Pancreas (tissue), 10 donors: ENCODE data around the gene TTC23. TPM values are rescaled to one million over a fixed set of nuclear protein-coding genes. Genes with fewer than 3 reads are reported as not detected.

Experiments
- ATAC-seq, 4 donors: fragments of 200-7000 bp; cut with Tn5 transposase; one replicate each; pipeline versions ENCODE4 v1.8.0 to v1.9.1; 2020; ENCODE audit warnings: mild to moderate bottlenecking in 4 of 4, moderate library complexity in 4 of 4
- DNase-seq, 6 donors: peaks; one replicate each; pipeline ENCODE4 v3.0.0-alpha.2; 2020
- FAIRE-seq: peaks from 2 replicates; lab custom pipeline; 2012; peaks lifted over from hg19 to GRCh38; lab: Jason Lieb, UNC
- H3K27ac ChIP-seq, 4 donors: fragments of 200-600 bp; sonication (generic); 1 replicate in 3 of 4; 2 replicates in 1 of 4; pipeline versions ENCODE4 v1.5.0 to v1.8.0; 2020
- H3K27me3 ChIP-seq, 4 donors: fragments of 200-600 bp; one replicate each; pipeline ENCODE4 v1.8.0; 2021
- H3K36me3 ChIP-seq, 3 donors: fragments of 200-600 bp; sonication (generic) in 1 of 3; one replicate each; pipeline versions ENCODE4 v1.5.0 to v1.8.0; 2020 to 2021
- H3K4me1 ChIP-seq, 3 donors: fragments of 200-600 bp; one replicate each; pipeline ENCODE4 v1.8.0; 2021
- H3K4me3 ChIP-seq, 4 donors: fragments of 200-600 bp; sonication (generic) in 2 of 4; one replicate each; pipeline versions ENCODE4 v1.5.0 to v1.8.0; 2020 to 2021
- H3K9me3 ChIP-seq, 4 donors: fragments of 200-600 bp; one replicate each; pipeline ENCODE4 v1.8.0; 2021
- CTCF ChIP-seq, 4 donors: fragments of 200-600 bp; sonication (generic) in 3 of 4; IDR thresholded peaks; one replicate each; pipeline versions ENCODE4 v1.5.0 to v1.8.0; 2021; ENCODE audit warnings: antibody characterized with exemption in 4 of 4
- WGBS, 2 donors: extraction: QIAGEN DNeasy Blood & Tissue Kit; methylation state at CpG; one replicate each; pipeline ENCODE4 v1.1.7; 2013; 5-methylcytosine and 5-hydroxymethylcytosine counted together
- intact Hi-C, 3 donors: fragments of 100-400 bp; cut with DNase I; formaldehyde crosslinking; loops; one replicate each; pipeline versions ENCODE4 v1.11.1 to v1.14.2; 2022
- polyA plus RNA-seq, 2 donors: library from polyadenylated mRNA; stranded (reverse); fragments of 200-250 nt; gene quantifications; one replicate each; pipeline ENCODE4 v1.2.3, GENCODE V29; 2013
- total RNA-seq, 6 donors: library from RNA; stranded (reverse); fragmentation: NEBNext Ultra II Directional in 4 of 6; extraction: Animal tissue kit (Norgen Biotek cat#: 25700) in 4 of 6; gene quantifications; one replicate each; pipeline versions ENCODE4 v1.2.1 to v1.2.4, GENCODE V29; 2021 to 2023
- donor health status: healthy with polysubstance abuse.
- donor health status: DM: no; HTN: no; CAD: no; lungs with moderate emphysema.
- donor health status: DM: no; HTN: no; CAD: no.
- donor health status: control.
- donor health status: control.
- donor health status: Bipolar disorder and iron deficiency.
- donor health status: DM: yes; HTN: yes; CAD: no.
- donor health status: DM: no; HTN: no; CAD: no.
- donor health status: DM: no; HTN: no; CAD: no.
- donor health status: DM: yes; HTN: yes; CAD: no.

The TTC23 gene
- total and polyA plus RNA-seq, 8 donors: 5.5 to 13.5 (median 7.8) TPM

- no peak for ATAC-seq
- WGBS, 2 donors: 91 to 95% methylated on average over 2 of the region's 2 CpGs
- no peak for DNase-seq
- H3K27me3 ChIP-seq: no peaks in the 10 kb centered on the region
- H3K27ac ChIP-seq: no peak overlapping the region
- H3K4me3 ChIP-seq: no peak overlapping the region
- H3K36me3 ChIP-seq: no peaks in the 10 kb centered on the region
- no peaks in the 10 kb centered on the region for H3K4me1 ChIP-seq
- TF ChIP-seq CTCF (IDR thresholded peaks at IDR 0.05): no peak
- intact Hi-C loops: no loop called here
- no peaks in the 10 kb centered on the region for H3K9me3 ChIP-seq
- FAIRE-seq: no peak
Measured at GRCh38 chr15:99275061-99275460, 25.7 kb upstream of the TTC23 start.

- Histone ChIP-seq H3K27ac (no peak overlapping the region), H3K27me3 (no peaks in the 10 kb centered on the region), H3K4me3 (no peak overlapping the region), H3K36me3 (no peaks in the 10 kb centered on the region), H3K9me3 (no peaks in the 10 kb centered on the region), H3K4me1 (peaks cover under 1 to 5% (median 2%) of the 10 kb centered on the region in 3 donors)
- 71 to 78% methylated on average over 3 of the region's 3 CpGs for WGBS, 2 donors
- intact Hi-C loops: no loop called here
- ATAC-seq (no peak), FAIRE-seq (no peak), DNase-seq (no peak)
- no peak for TF ChIP-seq CTCF (IDR thresholded peaks at IDR 0.05)
Measured at GRCh38 chr15:99273801-99274200, 24.4 kb upstream of the TTC23 start.

GRCh38 chr15:99268431-99268830 is 19.1 kb upstream of the TTC23 start:
- no peak for TF ChIP-seq CTCF (IDR thresholded peaks at IDR 0.05)
- Histone ChIP-seq H3K27ac (peak overlapping the region in 2 of 4 donors; percentile 65 to 75), H3K4me3 (no peak overlapping the region), H3K4me1 (peaks cover 8 to 22% (median 14%) of the 10 kb centered on the region in 3 donors), H3K27me3 (no peaks in the 10 kb centered on the region), H3K9me3 (no peaks in the 10 kb centered on the region), H3K36me3 (no peaks in the 10 kb centered on the region)
- FAIRE-seq (no peak), ATAC-seq (peak; percentile 57 to 81 (median 70)), DNase-seq (peak in 2 of 6 donors; percentile 34 to 37)
- intact Hi-C loops: no loop called here
- WGBS, 2 donors: 12 to 13% methylated on average over 5 of the region's 5 CpGs

- Histone ChIP-seq H3K27ac (peak overlapping the region in 2 of 4 donors; percentile 65 to 75), H3K27me3 (no peaks in the 10 kb centered on the region), H3K9me3 (no peaks in the 10 kb centered on the region), H3K36me3 (no peaks in the 10 kb centered on the region), H3K4me1 (peaks cover 8 to 22% (median 14%) of the 10 kb centered on the region in 3 donors), H3K4me3 (no peak overlapping the region)
- no peak for DNase-seq
- FAIRE-seq: no peak
- no peak for TF ChIP-seq CTCF (IDR thresholded peaks at IDR 0.05)
- intact Hi-C loops: no loop called here
- ATAC-seq: peak; percentile 45 to 71 (median 56)
- 15 to 20% methylated on average over 3 of the region's 3 CpGs for WGBS, 2 donors
Measured at GRCh38 chr15:99267957-99268356, 18.6 kb upstream of the TTC23 start.

GRCh38 chr15:99265541-99266070 is 16.2 kb upstream of the TTC23 start:
- H3K36me3 ChIP-seq: no peaks in the 10 kb centered on the region
- no peak for FAIRE-seq
- no peak for ATAC-seq
- no peak overlapping the region for H3K4me3 ChIP-seq
- no peaks in the 10 kb centered on the region for H3K9me3 ChIP-seq
- H3K4me1 ChIP-seq: peaks cover 8 to 22% (median 14%) of the 10 kb centered on the region in 3 donors
- H3K27ac ChIP-seq: no peak overlapping the region
- 84 to 86% methylated on average over 3 of the region's 3 CpGs for WGBS, 2 donors
- no peak for TF ChIP-seq CTCF (IDR thresholded peaks at IDR 0.05)
- intact Hi-C loops: no loop called here
- no peak for DNase-seq
- no peaks in the 10 kb centered on the region for H3K27me3 ChIP-seq
